ENCODE results near the gene PITX2. TPM values are rescaled to one million over a fixed set of nuclear protein-coding genes. Genes with fewer than 3 reads are reported as not detected.

PITX2 gene
- total RNA-seq, 1 experiment from 2014 or later, result 8.3 TPM

- H3K27ac ChIP-seq (ENCODE audit: low read depth, low read length), result no peak overlapping the region
- H3K4me1 ChIP-seq (ENCODE audit: control insufficient read depth in 1 of 2, insufficient read depth in 2 of 2, low read length in 2 of 2), result peaks cover 4 to 16% of the 10 kb centered on the region in 2 experiments; a peak in 3 of 4 replicates
- H3K4me3 ChIP-seq (replicated peaks in 1 of 2; ENCODE audit: low read depth in 1 of 2, low read length in 2 of 2), result no peak overlapping the region
- no peak overlapping the region for H3K4me2 ChIP-seq (ENCODE audit: low read length)
- no peaks in the 10 kb centered on the region for H3K79me2 ChIP-seq (ENCODE audit: insufficient read depth, low read length)
- RAD21 ChIA-PET (ENCODE audit: low non-redundant PET in 1 of 2, low total read pairs in 2 of 2, uncharacterized antibody in 2 of 2, unreplicated experiment in 2 of 2), result no interaction called here
- intact Hi-C loops (cut with micrococcal nuclease), result loop anchor here (10.0 kb wide), 3 partner anchors 497 to 1297 kb away; no protein-coding TSS in a partner anchor
- no TSS peak for BruUV-seq (replicated peaks)
- DNase-seq (ENCODE audit: low read depth, low spot score) (no peak), ATAC-seq (no peak)
- no peaks in the 10 kb centered on the region for H3K27me3 ChIP-seq (ENCODE audit: insufficient read depth, low read length)
- POLR2A ChIA-PET, result no interaction called here
- CTCF ChIA-PET, result no interaction called here
- H2AFZ ChIP-seq (ENCODE audit: low read depth, low read length, poor library complexity, severe bottlenecking), result no peak overlapping the region
- H3K9ac ChIP-seq (ENCODE audit: low read length), result no peak overlapping the region
- no peaks in the 10 kb centered on the region for H3K36me3 ChIP-seq (ENCODE audit: control insufficient read depth in 1 of 2, insufficient read depth in 2 of 2, low read length in 2 of 2)
- no peaks in the 10 kb centered on the region for H3K9me2 ChIP-seq (ENCODE audit: insufficient read depth)
- no peaks in the 10 kb centered on the region for H3K9me3 ChIP-seq (ENCODE audit: control insufficient read depth in 1 of 2, insufficient read depth in 1 of 2, low read depth in 1 of 2, low read length in 2 of 2)
- H4K20me1 ChIP-seq (ENCODE audit: insufficient read depth), result no peaks in the 10 kb centered on the region
- TF ChIP-seq FOSL1 (IDR thresholded peaks at IDR 0.05; ENCODE audit: low read depth) (no peak), EZH2phosphoT487 (IDR thresholded peaks at IDR 0.05; ENCODE audit: borderline replicate concordance) (no peak), SRF (IDR thresholded peaks at IDR 0.05; ENCODE audit: low read depth) (no peak), RAD21 (IDR thresholded peaks at IDR 0.05; ENCODE audit: low read depth) (no peak), POLR2A (IDR thresholded peaks at IDR 0.05; ENCODE audit: borderline replicate concordance, extremely low read depth, insufficient read depth, insufficient read length) (no peak), SP1 (IDR thresholded peaks at IDR 0.05; ENCODE audit: low read depth) (no peak), REST (IDR thresholded peaks at IDR 0.05; ENCODE audit: low read depth) (no peak), POLR2AphosphoS5 (IDR thresholded peaks at IDR 0.05; ENCODE audit: low read depth, low read length) (no peak)
Measured at GRCh38 chr4:110638089-110638746, 15.3 kb upstream of the PITX2 start.

Data from HCT116 (cell line).